ENCODE results near the gene SHANK3.

DNA sequence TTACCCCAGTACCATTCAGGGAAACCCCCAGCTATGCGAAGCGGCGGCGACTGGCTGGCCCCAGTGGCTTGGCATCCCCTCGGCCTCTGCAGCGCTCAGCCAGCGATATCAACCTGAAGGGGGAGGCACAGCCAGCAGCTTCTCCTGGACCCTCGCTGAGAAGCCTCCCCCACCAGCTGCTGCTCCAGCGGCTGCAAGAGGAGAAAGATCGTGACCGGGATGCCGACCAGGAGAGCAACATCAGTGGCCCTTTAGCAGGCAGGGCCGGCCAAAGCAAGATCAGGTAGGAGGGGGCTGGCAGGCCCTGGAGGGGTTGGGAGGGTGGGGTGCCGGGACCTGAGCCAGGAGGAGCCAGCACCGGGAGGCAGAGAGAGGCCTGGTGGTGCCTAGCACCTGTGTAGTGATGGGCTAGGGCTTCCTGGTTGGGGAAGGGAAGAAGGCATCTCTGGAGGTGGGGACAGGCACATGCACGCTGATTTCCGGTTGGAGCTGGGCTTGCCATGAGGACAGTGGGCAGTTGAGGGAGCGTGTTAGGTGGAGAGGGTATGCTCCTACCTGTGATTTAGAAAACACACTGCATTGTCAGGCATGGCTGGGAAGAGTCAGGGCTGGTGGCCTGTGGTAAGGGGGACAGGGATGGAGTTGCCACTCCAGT is 22.3 kb downstream of the SHANK3 start:
- TF ChIP-seq, protein P1, sequence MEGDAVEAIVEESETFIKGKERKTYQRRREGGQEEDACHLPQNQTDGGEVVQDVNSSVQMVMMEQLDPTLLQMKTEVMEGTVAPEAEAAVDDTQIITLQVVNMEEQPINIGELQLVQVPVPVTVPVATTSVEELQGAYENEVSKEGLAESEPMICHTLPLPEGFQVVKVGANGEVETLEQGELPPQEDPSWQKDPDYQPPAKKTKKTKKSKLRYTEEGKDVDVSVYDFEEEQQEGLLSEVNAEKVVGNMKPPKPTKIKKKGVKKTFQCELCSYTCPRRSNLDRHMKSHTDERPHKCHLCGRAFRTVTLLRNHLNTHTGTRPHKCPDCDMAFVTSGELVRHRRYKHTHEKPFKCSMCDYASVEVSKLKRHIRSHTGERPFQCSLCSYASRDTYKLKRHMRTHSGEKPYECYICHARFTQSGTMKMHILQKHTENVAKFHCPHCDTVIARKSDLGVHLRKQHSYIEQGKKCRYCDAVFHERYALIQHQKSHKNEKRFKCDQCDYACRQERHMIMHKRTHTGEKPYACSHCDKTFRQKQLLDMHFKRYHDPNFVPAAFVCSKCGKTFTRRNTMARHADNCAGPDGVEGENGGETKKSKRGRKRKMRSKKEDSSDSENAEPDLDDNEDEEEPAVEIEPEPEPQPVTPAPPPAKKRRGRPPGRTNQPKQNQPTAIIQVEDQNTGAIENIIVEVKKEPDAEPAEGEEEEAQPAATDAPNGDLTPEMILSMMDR (IDR thresholded peaks at IDR 0.05), result no peak
- no peak for TF ChIP-seq POLR2A (IDR thresholded peaks at IDR 0.05)
